ENCODE results near the gene EARS2.
"Not testable (repeated sequence)": the region's sequence is repeated elsewhere in the genome, so short reads cannot be mapped to it uniquely, and the experiment has no call there.

The EARS2 gene

GRCh38 chr16:23556881-23557778 lies at the start of gene EARS2, which contains the start of gene UBFD1:
TSS of gene EARS2 (minus strand) at chr16:23557350. CDS start at chr16:23557343, 7 bp downstream.
TSS of gene UBFD1 (plus strand) at chr16:23557727. CDS start at chr16:23557743, 16 bp downstream.
- DNase-seq = peak; percentile 93

GRCh38 chr16:23597003-23597756 lies 40.0 kb upstream of the EARS2 start:
- no peak for DNase-seq

- peak; percentile 44 for DNase-seq
Measured at GRCh38 chr16:23595951-23596720, 39.0 kb upstream of the EARS2 start, which contains the start of gene NDUFAB1. TSS of gene NDUFAB1 (minus strand) at chr16:23596316. CDS start at chr16:23596290, 26 bp downstream.

- DNase-seq = no peak
Measured at GRCh38 chr16:23595246-23595950, 38.2 kb upstream of the EARS2 start.

GRCh38 chr16:23594186-23594585 lies 37.0 kb upstream of the EARS2 start:
- DNase-seq = no peak

GRCh38 chr16:23590181-23590580 lies 33.0 kb upstream of the EARS2 start:
- no peak for DNase-seq

- DNase-seq = no peak
Measured at GRCh38 chr16:23587726-23588125, 30.6 kb upstream of the EARS2 start.

GRCh38 chr16:23584186-23585076 lies 27.3 kb upstream of the EARS2 start:
- DNase-seq = no peak

GRCh38 chr16:23583271-23583670 lies 26.1 kb upstream of the EARS2 start:
- not testable (repeated sequence) for DNase-seq

- DNase-seq = no peak
Measured at GRCh38 chr16:23581764-23582163, 24.6 kb upstream of the EARS2 start.

- no peak for DNase-seq
Measured at GRCh38 chr16:23580391-23580790, 23.2 kb upstream of the EARS2 start.

- DNase-seq = no peak
Measured at GRCh38 chr16:23579371-23579770, 22.2 kb upstream of the EARS2 start.

GRCh38 chr16:23578101-23578830 lies 21.1 kb upstream of the EARS2 start:
- no peak for DNase-seq

- DNase-seq = no peak
Measured at GRCh38 chr16:23577493-23577892, 20.3 kb upstream of the EARS2 start.

GRCh38 chr16:23575834-23576233 lies 18.7 kb upstream of the EARS2 start:
- no peak for DNase-seq

- DNase-seq = no peak
Measured at GRCh38 chr16:23573817-23574216, 16.7 kb upstream of the EARS2 start.

GRCh38 chr16:23572394-23572793 lies 15.2 kb upstream of the EARS2 start:
- DNase-seq = no peak

- DNase-seq = no peak
Measured at GRCh38 chr16:23571895-23572294, 14.7 kb upstream of the EARS2 start.

- no peak for DNase-seq
Measured at GRCh38 chr16:23570992-23571632, 14.0 kb upstream of the EARS2 start.

GRCh38 chr16:23567602-23568001 lies 10.5 kb upstream of the EARS2 start:
- DNase-seq = no peak

All from NCI-H2029 treated with DMSO at 0.1 percent for 48 hours (cell line).